ENCODE measurements around the gene TLX1. TPM values are rescaled to one million over a fixed set of nuclear protein-coding genes. Genes with fewer than 3 reads are reported as not detected.

TLX1 gene
- polyA plus RNA-seq, 2 of the 4 experiments (the other 2 are of a cell fraction), result 0.06 TPM; not detected in 1

DNA sequence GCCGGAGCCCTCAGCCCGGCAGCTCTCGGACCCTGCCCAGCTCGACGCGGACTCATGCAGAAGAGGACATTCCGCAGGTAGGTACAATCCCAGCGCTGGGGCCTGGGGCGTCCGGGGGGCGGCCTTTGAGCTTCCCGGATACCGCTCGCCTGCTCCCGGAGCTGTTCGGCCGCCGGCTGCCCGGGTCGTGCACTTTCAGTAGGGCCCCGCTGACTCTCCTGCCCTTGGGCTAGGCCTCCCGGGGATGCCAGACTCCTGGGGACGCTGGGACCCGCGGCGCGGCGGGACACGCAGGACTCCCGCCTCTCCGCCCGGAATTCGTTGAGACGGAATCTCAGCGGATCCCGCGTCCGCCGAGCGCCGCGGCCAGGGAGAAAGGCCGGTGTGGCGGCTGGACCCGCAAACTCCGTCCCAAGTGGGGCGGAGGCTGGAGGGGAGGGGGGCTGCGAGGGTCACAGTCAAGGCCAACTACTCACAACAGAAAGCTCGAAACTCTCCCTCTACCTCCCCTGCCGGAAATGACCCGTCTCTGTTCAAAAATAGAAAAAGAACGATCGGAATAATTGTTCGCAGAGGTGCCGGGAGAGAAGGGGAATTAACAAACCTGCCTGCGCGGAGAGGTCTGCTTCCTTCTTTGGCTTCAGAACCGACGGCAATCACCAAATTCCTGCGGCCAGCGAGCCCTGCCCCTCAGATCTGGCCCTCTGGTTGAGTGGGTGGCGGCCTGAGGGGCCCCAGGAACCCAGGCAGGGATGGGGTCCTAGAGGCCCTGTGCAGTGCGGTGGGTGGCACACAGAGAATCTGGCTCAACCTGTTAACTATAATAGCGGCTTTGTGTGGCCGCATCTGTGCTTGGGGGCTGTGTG lies 9.2 kb downstream of the TLX1 start:
- POLR2A ChIA-PET, result no interaction called here
- 0 out of 3 replicates have a peak, but pooled peaks cover 3% of the 10 kb centered on the region for H3K4me1 ChIP-seq
- no peak overlapping the region for H3K27ac ChIP-seq
- H3K9me3 ChIP-seq, result no peaks in the 10 kb centered on the region
- no peak for DNase-seq (ENCODE audit: low read depth in 1 of 2, low spot score in 1 of 2)
- no peak overlapping the region for H3K4me2 ChIP-seq
- CTCF ChIA-PET, result interaction anchor here (0.6 to 19.4 kb wide), 15 partner anchors 13 to 431 kb away, joined by 3 to 463 read pairs (median 15); partner anchors contain the start of gene KAZALD1
- no peak for ATAC-seq
- TF ChIP-seq, protein P1, sequence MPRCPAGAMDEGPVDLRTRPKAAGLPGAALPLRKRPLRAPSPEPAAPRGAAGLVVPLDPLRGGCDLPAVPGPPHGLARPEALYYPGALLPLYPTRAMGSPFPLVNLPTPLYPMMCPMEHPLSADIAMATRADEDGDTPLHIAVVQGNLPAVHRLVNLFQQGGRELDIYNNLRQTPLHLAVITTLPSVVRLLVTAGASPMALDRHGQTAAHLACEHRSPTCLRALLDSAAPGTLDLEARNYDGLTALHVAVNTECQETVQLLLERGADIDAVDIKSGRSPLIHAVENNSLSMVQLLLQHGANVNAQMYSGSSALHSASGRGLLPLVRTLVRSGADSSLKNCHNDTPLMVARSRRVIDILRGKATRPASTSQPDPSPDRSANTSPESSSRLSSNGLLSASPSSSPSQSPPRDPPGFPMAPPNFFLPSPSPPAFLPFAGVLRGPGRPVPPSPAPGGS (IDR thresholded peaks at IDR 0.05), result no peak
- no peak for TF ChIP-seq RAD21 (conservative IDR thresholded peaks at IDR 0.05 in 1 of 2, IDR thresholded peaks at IDR 0.05 in 1 of 2)
- TF ChIP-seq, protein P2, sequence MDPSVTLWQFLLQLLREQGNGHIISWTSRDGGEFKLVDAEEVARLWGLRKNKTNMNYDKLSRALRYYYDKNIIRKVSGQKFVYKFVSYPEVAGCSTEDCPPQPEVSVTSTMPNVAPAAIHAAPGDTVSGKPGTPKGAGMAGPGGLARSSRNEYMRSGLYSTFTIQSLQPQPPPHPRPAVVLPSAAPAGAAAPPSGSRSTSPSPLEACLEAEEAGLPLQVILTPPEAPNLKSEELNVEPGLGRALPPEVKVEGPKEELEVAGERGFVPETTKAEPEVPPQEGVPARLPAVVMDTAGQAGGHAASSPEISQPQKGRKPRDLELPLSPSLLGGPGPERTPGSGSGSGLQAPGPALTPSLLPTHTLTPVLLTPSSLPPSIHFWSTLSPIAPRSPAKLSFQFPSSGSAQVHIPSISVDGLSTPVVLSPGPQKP (IDR thresholded peaks at IDR 0.05; ENCODE audit: low read depth, low read length), result no peak
- TF ChIP-seq BHLHE40 (IDR thresholded peaks at IDR 0.05; ENCODE audit: low read depth, low read length), result no peak
- H3K4me3 ChIP-seq, result no peak overlapping the region
- 91% methylated on average over 43 of the region's 65 CpGs for WGBS (ENCODE audit: missing lambda C conversion rate)
- FAIRE-seq, result no peak

DNA sequence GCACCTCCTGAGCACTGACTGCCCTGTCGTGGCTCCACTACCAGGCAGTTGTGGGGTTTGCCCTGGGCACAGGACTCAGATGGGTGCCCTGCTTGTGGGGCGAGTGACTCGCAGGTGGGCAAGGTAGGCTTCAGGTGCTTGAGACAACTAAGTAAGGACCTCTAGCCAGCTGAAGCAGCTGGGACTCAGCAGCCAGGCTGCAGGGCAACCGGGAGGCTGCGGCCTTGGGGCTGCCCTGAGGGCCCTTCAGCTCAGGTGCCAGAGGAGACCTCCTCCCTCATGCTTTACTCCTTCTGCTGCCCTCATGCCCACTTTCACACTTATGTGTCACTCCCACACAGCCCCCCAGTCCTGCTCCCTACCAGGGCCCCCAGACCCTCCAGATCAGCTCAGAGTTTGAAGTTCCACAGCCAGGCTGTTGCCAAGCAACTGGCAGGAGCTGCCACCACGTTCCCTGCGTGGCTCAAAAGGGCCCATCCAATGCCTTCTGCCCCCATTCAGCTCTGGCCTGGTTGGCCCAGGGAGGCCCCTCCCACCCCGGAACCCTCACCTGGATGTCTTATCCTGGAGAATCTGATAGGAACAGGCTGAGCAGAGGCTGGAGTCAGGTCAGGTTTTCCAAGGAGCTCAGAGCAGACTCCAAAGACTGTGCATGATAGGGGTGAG lies 10.0 kb downstream of the TLX1 start:
- CTCF ChIA-PET, result interaction anchor here (0.8 to 19.4 kb wide), 42 partner anchors 8 to 445 kb away, joined by 3 to 463 read pairs (median 12); partner anchors contain the start of genes KAZALD1, PDZD7, SFXN3 and TLX1
- ATAC-seq (no peak), DNase-seq (ENCODE audit: low read depth in 1 of 2, low spot score in 1 of 2) (no peak), FAIRE-seq (no peak)
- Histone ChIP-seq H3K9me3 (no peaks in the 10 kb centered on the region), H3K27ac (no peak overlapping the region), H3K4me3 (no peak overlapping the region), H3K4me1 (0 out of 3 replicates have a peak, but pooled peaks cover 3% of the 10 kb centered on the region), H3K4me2 (no peak overlapping the region)
- WGBS (ENCODE audit: missing lambda C conversion rate), result 80% methylated on average over 7 of the region's 8 CpGs
- POLR2A ChIA-PET, result interaction anchor here (1.5 kb wide), 1 partner anchor 45 kb away, joined by 10 read pairs; no protein-coding TSS in a partner anchor
- TF ChIP-seq ESRRA (IDR thresholded peaks at IDR 0.05; ENCODE audit: borderline replicate concordance, low read length) (no peak), GATA3 (IDR thresholded peaks at IDR 0.05; ENCODE audit: borderline replicate concordance) (no peak), CBX8 (IDR thresholded peaks at IDR 0.05) (no peak)
- TF ChIP-seq, protein P3, sequence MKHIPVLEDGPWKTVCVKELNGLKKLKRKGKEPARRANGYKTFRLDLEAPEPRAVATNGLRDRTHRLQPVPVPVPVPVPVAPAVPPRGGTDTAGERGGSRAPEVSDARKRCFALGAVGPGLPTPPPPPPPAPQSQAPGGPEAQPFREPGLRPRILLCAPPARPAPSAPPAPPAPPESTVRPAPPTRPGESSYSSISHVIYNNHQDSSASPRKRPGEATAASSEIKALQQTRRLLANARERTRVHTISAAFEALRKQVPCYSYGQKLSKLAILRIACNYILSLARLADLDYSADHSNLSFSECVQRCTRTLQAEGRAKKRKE (CRISPR knock-in tag; IDR thresholded peaks at IDR 0.05; ENCODE audit: low read depth), result no peak
- TF ChIP-seq, protein P4, sequence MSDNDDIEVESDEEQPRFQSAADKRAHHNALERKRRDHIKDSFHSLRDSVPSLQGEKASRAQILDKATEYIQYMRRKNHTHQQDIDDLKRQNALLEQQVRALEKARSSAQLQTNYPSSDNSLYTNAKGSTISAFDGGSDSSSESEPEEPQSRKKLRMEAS (IDR thresholded peaks at IDR 0.05), result no peak

DNA sequence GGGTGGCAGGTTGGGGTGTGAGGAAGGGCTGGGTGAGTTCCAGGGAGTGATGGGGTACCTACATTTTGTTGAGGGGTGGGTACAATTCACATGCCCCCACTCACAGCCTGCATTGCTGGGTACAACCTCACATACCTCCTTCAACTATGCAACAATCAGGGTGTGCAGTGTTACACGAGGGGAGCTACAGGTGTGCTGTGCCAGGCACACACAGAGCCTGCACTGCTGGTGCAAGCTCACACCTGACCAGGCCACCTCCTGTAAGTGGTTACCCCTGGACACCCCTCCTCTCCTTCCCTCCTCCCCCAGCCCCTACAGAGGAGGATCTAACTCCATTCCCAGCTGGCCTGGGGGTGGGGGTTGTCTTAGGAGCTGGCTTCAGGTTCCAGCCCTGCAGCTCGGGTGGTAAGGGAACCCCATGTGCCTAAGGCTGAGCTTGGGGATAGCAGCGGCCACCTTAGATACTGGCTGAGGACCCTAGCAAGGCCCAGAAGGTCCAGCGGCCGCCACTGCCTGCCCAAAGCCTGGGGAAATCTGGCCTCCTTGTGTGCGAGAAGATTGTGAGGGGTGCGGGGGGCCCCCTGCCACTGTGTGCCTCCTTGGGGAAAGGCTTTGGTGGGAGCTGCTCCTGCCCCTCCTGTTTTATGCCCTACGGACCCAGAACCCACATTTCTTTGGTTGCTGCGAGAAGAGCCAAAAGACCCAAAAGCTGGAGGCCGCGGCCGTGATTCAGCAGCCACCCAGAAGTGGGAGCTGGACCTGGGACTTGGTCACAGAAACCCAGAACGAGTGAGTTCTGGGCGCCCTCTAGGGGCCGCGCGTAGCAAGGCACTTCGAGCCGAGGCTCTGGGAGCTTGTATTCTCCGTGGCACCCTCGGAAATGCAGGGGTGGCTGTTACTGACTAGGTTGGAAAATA lies 10.8 kb downstream of the TLX1 start:
- no peaks in the 10 kb centered on the region for H3K9me3 ChIP-seq
- 0 out of 3 replicates have a peak, but pooled peaks cover 3% of the 10 kb centered on the region for H3K4me1 ChIP-seq
- 18% methylated on average over 20 of the region's 21 CpGs for WGBS (ENCODE audit: missing lambda C conversion rate)
- peak; percentile 87 to 96 for ATAC-seq
- H3K4me3 ChIP-seq, result no peak overlapping the region
- peak overlapping the region; percentile 53 to 83 for H3K27ac ChIP-seq
- FAIRE-seq, result peak; percentile 28
- POLR2A ChIA-PET, result interaction anchor here (0.6 to 1.5 kb wide), 8 partner anchors 46 to 973 kb away, joined by 3 to 10 read pairs (median 4); no protein-coding TSS in a partner anchor
- H3K4me2 ChIP-seq, result peak overlapping the region; percentile 47
- peak; percentile 82 to 94 for DNase-seq (ENCODE audit: low read depth in 1 of 2, low spot score in 1 of 2)
- CTCF ChIA-PET, result interaction anchor here (0.6 to 19.4 kb wide), 75 partner anchors 9 to 546 kb away, joined by 3 to 463 read pairs (median 6); partner anchors contain the start of genes KAZALD1, LZTS2, PDZD7 and SFXN3
- TF ChIP-seq, protein P5, sequence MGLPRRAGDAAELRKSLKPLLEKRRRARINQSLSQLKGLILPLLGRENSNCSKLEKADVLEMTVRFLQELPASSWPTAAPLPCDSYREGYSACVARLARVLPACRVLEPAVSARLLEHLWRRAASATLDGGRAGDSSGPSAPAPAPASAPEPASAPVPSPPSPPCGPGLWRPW (IDR thresholded peaks at IDR 0.05), result no peak
- TF ChIP-seq ZSCAN20 (CRISPR knock-in tag; IDR thresholded peaks at IDR 0.05) (no peak), HOXA7 (CRISPR knock-in tag; IDR thresholded peaks at IDR 0.05) (no peak), FOSL2 (IDR thresholded peaks at IDR 0.05) (no peak), FOSL2 (CRISPR knock-in tag; IDR thresholded peaks at IDR 0.05) (no peak), CBX2 (IDR thresholded peaks at IDR 0.05; ENCODE audit: borderline replicate concordance, low read depth) (no peak), FOXS1 (CRISPR knock-in tag; IDR thresholded peaks at IDR 0.05) (no peak), HOXB13 (CRISPR knock-in tag; IDR thresholded peaks at IDR 0.05; ENCODE audit: low read depth) (no peak), KDM5A (IDR thresholded peaks at IDR 0.05) (no peak), MYC (IDR thresholded peaks at IDR 0.05; ENCODE audit: borderline replicate concordance, low read length) (no peak), ZFP36 (IDR thresholded peaks at IDR 0.05; ENCODE audit: borderline replicate concordance, partially characterized antibody) (no peak)
- TF ChIP-seq, protein P1 (IDR thresholded peaks at IDR 0.05), result no peak
- TF ChIP-seq, protein P6, sequence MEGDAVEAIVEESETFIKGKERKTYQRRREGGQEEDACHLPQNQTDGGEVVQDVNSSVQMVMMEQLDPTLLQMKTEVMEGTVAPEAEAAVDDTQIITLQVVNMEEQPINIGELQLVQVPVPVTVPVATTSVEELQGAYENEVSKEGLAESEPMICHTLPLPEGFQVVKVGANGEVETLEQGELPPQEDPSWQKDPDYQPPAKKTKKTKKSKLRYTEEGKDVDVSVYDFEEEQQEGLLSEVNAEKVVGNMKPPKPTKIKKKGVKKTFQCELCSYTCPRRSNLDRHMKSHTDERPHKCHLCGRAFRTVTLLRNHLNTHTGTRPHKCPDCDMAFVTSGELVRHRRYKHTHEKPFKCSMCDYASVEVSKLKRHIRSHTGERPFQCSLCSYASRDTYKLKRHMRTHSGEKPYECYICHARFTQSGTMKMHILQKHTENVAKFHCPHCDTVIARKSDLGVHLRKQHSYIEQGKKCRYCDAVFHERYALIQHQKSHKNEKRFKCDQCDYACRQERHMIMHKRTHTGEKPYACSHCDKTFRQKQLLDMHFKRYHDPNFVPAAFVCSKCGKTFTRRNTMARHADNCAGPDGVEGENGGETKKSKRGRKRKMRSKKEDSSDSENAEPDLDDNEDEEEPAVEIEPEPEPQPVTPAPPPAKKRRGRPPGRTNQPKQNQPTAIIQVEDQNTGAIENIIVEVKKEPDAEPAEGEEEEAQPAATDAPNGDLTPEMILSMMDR (IDR thresholded peaks at IDR 0.05), result peak; percentile 94

Measured in A549 (cell line).